ENCODE measurements around the gene GNG12. TPM values are rescaled to one million over a fixed set of nuclear protein-coding genes. Genes with fewer than 3 reads are reported as not detected.

Gene GNG12
- total RNA-seq, 1 donor from 2014 or later = 18.5 TPM

GRCh38 chr1:67690411-67690810 lies 142.9 kb downstream of the GNG12 start:
- no peak for DNase-seq (ENCODE audit: low read depth, low spot score)
- peaks cover 14% of the 10 kb centered on the region for H3K4me1 Mint-ChIP-seq
- H3K9me3 Mint-ChIP-seq = no peaks in the 10 kb centered on the region
- peaks cover 10% of the 10 kb centered on the region for H3K36me3 Mint-ChIP-seq (ENCODE audit: low read depth)
- H3K4me3 Mint-ChIP-seq = no peak overlapping the region
- TF ChIP-seq CTCF (conservative IDR thresholded peaks at IDR 0.05) = no peak
- no peaks in the 10 kb centered on the region for H3K27me3 Mint-ChIP-seq (ENCODE audit: low read depth)
- no peak overlapping the region for H3K27ac Mint-ChIP-seq (ENCODE audit: unreplicated experiment)

- no peak for TF ChIP-seq CTCF (conservative IDR thresholded peaks at IDR 0.05)
- Mint-ChIP-seq H3K4me1 (peaks cover 16% of the 10 kb centered on the region), H3K27me3 (ENCODE audit: low read depth) (no peaks in the 10 kb centered on the region), H3K9me3 (no peaks in the 10 kb centered on the region), H3K27ac (ENCODE audit: unreplicated experiment) (no peak overlapping the region), H3K4me3 (no peak overlapping the region), H3K36me3 (ENCODE audit: low read depth) (peaks cover 10% of the 10 kb centered on the region)
- DNase-seq (ENCODE audit: low read depth, low spot score) = no peak
Observed at GRCh38 chr1:67690018-67690363, 143.3 kb downstream of the GNG12 start.

GRCh38 chr1:67689267-67690017 lies 143.8 kb downstream of the GNG12 start:
- Mint-ChIP-seq H3K4me3 (peak overlapping the region; percentile 29), H3K27ac (ENCODE audit: unreplicated experiment) (no peak overlapping the region), H3K4me1 (peaks cover 21% of the 10 kb centered on the region), H3K27me3 (ENCODE audit: low read depth) (no peaks in the 10 kb centered on the region), H3K36me3 (ENCODE audit: low read depth) (peaks cover 10% of the 10 kb centered on the region), H3K9me3 (no peaks in the 10 kb centered on the region)
- no peak for TF ChIP-seq CTCF (conservative IDR thresholded peaks at IDR 0.05)
- no peak for DNase-seq (ENCODE audit: low read depth, low spot score)

- H3K9me3 Mint-ChIP-seq = no peaks in the 10 kb centered on the region
- peaks cover 10% of the 10 kb centered on the region for H3K36me3 Mint-ChIP-seq (ENCODE audit: low read depth)
- peaks cover 25% of the 10 kb centered on the region for H3K4me1 Mint-ChIP-seq
- H3K4me3 Mint-ChIP-seq = peak overlapping the region; percentile 35
- H3K27me3 Mint-ChIP-seq (ENCODE audit: low read depth) = no peaks in the 10 kb centered on the region
- no peak for DNase-seq (ENCODE audit: low read depth, low spot score)
- peak overlapping the region; percentile 36 for H3K27ac Mint-ChIP-seq (ENCODE audit: unreplicated experiment)
- TF ChIP-seq CTCF (conservative IDR thresholded peaks at IDR 0.05) = no peak
Observed at GRCh38 chr1:67688526-67689219, 144.6 kb downstream of the GNG12 start.

GRCh38 chr1:67687649-67688048 lies 145.6 kb downstream of the GNG12 start:
- Mint-ChIP-seq H3K36me3 (ENCODE audit: low read depth) (peaks cover 10% of the 10 kb centered on the region), H3K4me3 (no peak overlapping the region), H3K9me3 (no peaks in the 10 kb centered on the region), H3K27me3 (ENCODE audit: low read depth) (no peaks in the 10 kb centered on the region), H3K4me1 (peaks cover 25% of the 10 kb centered on the region), H3K27ac (ENCODE audit: unreplicated experiment) (no peak overlapping the region)
- TF ChIP-seq CTCF (conservative IDR thresholded peaks at IDR 0.05) = no peak
- DNase-seq (ENCODE audit: low read depth, low spot score) = no peak

All from neural crest cell (in vitro differentiated cells).